ENCODE measurements around the gene PAPSS2.
A peak's percentile ranks its signal among the peaks of the same experiment; 100 is the strongest.
"Not testable (repeated sequence)": the region's sequence is repeated elsewhere in the genome, so short reads cannot be mapped to it uniquely, and the experiment has no call there.

The PAPSS2 gene

GRCh38 chr10:87712913-87713616 lies 53.4 kb downstream of the PAPSS2 start:
- no peak for DNase-seq

- DNase-seq, result no peak
These were observed 54.0 kb downstream of the PAPSS2 start for GRCh38 chr10:87713707-87714106.

GRCh38 chr10:87715552-87716347 lies 56.1 kb downstream of the PAPSS2 start:
- no peak for DNase-seq

- no peak for DNase-seq
These were observed 56.6 kb downstream of the PAPSS2 start for GRCh38 chr10:87716348-87716670.

- no peak for DNase-seq
These were observed 61.0 kb downstream of the PAPSS2 start for GRCh38 chr10:87720665-87721064.

GRCh38 chr10:87721781-87722180 lies 62.1 kb downstream of the PAPSS2 start:
- no peak for DNase-seq

GRCh38 chr10:87722716-87723115 lies 63.0 kb downstream of the PAPSS2 start:
- no peak for DNase-seq

GRCh38 chr10:87723500-87723899 lies 63.8 kb downstream of the PAPSS2 start:
- DNase-seq, result no peak

- DNase-seq, result no peak
These were observed 65.1 kb downstream of the PAPSS2 start for GRCh38 chr10:87724789-87725188.

GRCh38 chr10:87729940-87730339 lies 70.3 kb downstream of the PAPSS2 start:
- no peak for DNase-seq

GRCh38 chr10:87733081-87733480 lies 73.4 kb downstream of the PAPSS2 start:
- no peak for DNase-seq

- peak; percentile 34 for DNase-seq
These were observed 75.5 kb downstream of the PAPSS2 start for GRCh38 chr10:87734987-87735827.

GRCh38 chr10:87738253-87738652 lies 78.6 kb downstream of the PAPSS2 start:
- not testable (repeated sequence) for DNase-seq

- DNase-seq, result no peak
These were observed 80.0 kb downstream of the PAPSS2 start for GRCh38 chr10:87739703-87740102.

GRCh38 chr10:87740254-87740655 lies 80.6 kb downstream of the PAPSS2 start:
- no peak for DNase-seq

- not testable (repeated sequence) for DNase-seq
These were observed 83.4 kb downstream of the PAPSS2 start for GRCh38 chr10:87742992-87743610.

GRCh38 chr10:87744606-87745005 lies 84.9 kb downstream of the PAPSS2 start:
- DNase-seq, result no peak

GRCh38 chr10:87746911-87747310 lies 87.2 kb downstream of the PAPSS2 start:
- DNase-seq, result no peak

- not testable (repeated sequence) for DNase-seq
These were observed 88.6 kb downstream of the PAPSS2 start for GRCh38 chr10:87748244-87748643.

- DNase-seq, result no peak
These were observed 90.5 kb downstream of the PAPSS2 start for GRCh38 chr10:87750001-87750671.

- no peak for DNase-seq
These were observed 91.1 kb downstream of the PAPSS2 start for GRCh38 chr10:87750817-87751216.

- DNase-seq, result no peak
These were observed 91.6 kb downstream of the PAPSS2 start for GRCh38 chr10:87751274-87751673.

- no peak for DNase-seq
These were observed 92.9 kb downstream of the PAPSS2 start for GRCh38 chr10:87752566-87752965.

Measured in COR-L47 (cell line).